ENCODE results near the gene SWT1.

SWT1 gene

GRCh38 chr1:185341196-185341781 lies 184.3 kb downstream of the SWT1 start:
- no peak overlapping the region for H3K4me3 ChIP-seq (ENCODE audit: low read depth, low read length)
- DNase-seq (ENCODE audit: low read depth): no peak
- TF ChIP-seq, protein P1, sequence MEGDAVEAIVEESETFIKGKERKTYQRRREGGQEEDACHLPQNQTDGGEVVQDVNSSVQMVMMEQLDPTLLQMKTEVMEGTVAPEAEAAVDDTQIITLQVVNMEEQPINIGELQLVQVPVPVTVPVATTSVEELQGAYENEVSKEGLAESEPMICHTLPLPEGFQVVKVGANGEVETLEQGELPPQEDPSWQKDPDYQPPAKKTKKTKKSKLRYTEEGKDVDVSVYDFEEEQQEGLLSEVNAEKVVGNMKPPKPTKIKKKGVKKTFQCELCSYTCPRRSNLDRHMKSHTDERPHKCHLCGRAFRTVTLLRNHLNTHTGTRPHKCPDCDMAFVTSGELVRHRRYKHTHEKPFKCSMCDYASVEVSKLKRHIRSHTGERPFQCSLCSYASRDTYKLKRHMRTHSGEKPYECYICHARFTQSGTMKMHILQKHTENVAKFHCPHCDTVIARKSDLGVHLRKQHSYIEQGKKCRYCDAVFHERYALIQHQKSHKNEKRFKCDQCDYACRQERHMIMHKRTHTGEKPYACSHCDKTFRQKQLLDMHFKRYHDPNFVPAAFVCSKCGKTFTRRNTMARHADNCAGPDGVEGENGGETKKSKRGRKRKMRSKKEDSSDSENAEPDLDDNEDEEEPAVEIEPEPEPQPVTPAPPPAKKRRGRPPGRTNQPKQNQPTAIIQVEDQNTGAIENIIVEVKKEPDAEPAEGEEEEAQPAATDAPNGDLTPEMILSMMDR (IDR thresholded peaks at IDR 0.05; ENCODE audit: low read depth, low read length, missing control alignments): no peak
